RPMI8226 (cell line): ENCODE data around the gene NNAT.
"Not testable (repeated sequence)": the region's sequence is repeated elsewhere in the genome, so short reads cannot be mapped to it uniquely, and the experiment has no call there.

Source experiments
- DNase-seq: peaks from one replicate; pipeline ENCODE4 v3.0.0-alpha.2; 2015

The NNAT gene

GRCh38 chr20:37521061-37521771 lies at the start of gene NNAT:
Gene NNAT, plus strand, starts transcription at chr20:37521250. Its CDS starts 82 bp downstream, at chr20:37521332.
- no peak for DNase-seq

- no peak for DNase-seq
These were observed 49.3 kb upstream of the NNAT start for GRCh38 chr20:37471741-37472235.

GRCh38 chr20:37472435-37472834 lies 48.6 kb upstream of the NNAT start:
- not testable (repeated sequence) for DNase-seq

- DNase-seq: peak; percentile 54
These were observed 47.6 kb upstream of the NNAT start for GRCh38 chr20:37473249-37474000.

GRCh38 chr20:37474386-37474785 lies 46.7 kb upstream of the NNAT start:
- DNase-seq: no peak

GRCh38 chr20:37475252-37475651 lies 45.8 kb upstream of the NNAT start:
- DNase-seq: peak; percentile 62

- no peak for DNase-seq
These were observed 44.0 kb upstream of the NNAT start for GRCh38 chr20:37477041-37477440.

- DNase-seq: no peak
These were observed 41.8 kb upstream of the NNAT start for GRCh38 chr20:37479266-37479665.

- DNase-seq: no peak
These were observed 40.9 kb upstream of the NNAT start for GRCh38 chr20:37479925-37480691.

- DNase-seq: no peak
These were observed 40.1 kb upstream of the NNAT start for GRCh38 chr20:37480919-37481318.

GRCh38 chr20:37481610-37482009 lies 39.4 kb upstream of the NNAT start:
- no peak for DNase-seq

GRCh38 chr20:37484331-37484730 lies 36.7 kb upstream of the NNAT start:
- DNase-seq: no peak

- DNase-seq: not testable (repeated sequence)
These were observed 34.8 kb upstream of the NNAT start for GRCh38 chr20:37486209-37486608.

- DNase-seq: no peak
These were observed 30.2 kb upstream of the NNAT start for GRCh38 chr20:37490663-37491350.

- no peak for DNase-seq
These were observed 28.9 kb upstream of the NNAT start for GRCh38 chr20:37492096-37492625.

- no peak for DNase-seq
These were observed 28.1 kb upstream of the NNAT start for GRCh38 chr20:37492945-37493344.

- peak; percentile 84 for DNase-seq
These were observed 26.7 kb upstream of the NNAT start for GRCh38 chr20:37494301-37494700.

- DNase-seq: peak; percentile 65
These were observed 26.3 kb upstream of the NNAT start for GRCh38 chr20:37494796-37495195.

GRCh38 chr20:37498066-37498665 lies 22.9 kb upstream of the NNAT start:
- DNase-seq: no peak

- no peak for DNase-seq
These were observed 20.7 kb upstream of the NNAT start for GRCh38 chr20:37500311-37500710.

- DNase-seq: no peak
These were observed 19.1 kb upstream of the NNAT start for GRCh38 chr20:37501940-37502339.

- DNase-seq: no peak
These were observed 18.4 kb upstream of the NNAT start for GRCh38 chr20:37502654-37503053.
